Right kidney (tissue), 1 donor: ENCODE data around the gene CDH13.

Experiments
- DNase-seq: peaks from one replicate; pipeline ENCODE4 v3.0.0-alpha.2; 2016

Gene CDH13

DNA sequence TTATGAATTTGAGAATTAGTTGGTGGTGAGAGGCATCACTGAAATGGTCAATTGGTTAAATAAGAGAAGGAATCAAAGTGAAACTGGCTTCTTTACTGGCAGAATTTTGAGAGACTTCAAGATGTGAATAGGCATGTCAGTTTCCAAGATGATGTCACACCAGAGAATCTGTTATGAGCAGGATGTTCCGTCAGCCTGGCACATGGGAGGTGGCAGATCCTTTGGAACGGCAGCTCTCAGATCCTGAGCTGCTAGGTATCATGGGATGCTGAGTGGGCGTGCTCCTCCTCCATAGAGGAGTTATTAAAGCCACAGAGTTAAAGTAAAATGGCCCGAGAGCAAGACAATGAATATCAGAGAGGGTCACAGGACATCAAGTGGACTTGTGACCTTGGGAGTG lies 736.8 kb downstream of the CDH13 start:
- DNase-seq, result no peak

DNA sequence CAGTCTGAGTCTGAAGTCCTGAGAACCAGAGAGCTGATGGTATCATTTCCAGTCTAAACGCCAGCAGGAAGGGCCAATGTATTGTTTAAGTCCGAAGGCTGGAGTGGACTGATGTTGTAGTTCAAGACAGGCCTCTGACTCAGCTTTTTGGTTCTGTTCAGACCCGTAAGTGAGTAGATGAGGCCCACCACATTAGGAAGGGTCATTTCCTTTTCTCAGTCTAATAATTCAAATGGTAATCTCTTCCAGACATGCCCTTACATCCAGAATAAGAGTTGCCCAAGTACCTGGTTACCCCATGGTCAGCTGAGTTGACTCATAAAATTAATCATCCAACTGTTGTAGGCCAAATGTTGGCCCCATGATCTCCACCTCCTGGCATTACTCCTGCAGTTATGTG lies 738.4 kb downstream of the CDH13 start:
- no peak for DNase-seq

DNA sequence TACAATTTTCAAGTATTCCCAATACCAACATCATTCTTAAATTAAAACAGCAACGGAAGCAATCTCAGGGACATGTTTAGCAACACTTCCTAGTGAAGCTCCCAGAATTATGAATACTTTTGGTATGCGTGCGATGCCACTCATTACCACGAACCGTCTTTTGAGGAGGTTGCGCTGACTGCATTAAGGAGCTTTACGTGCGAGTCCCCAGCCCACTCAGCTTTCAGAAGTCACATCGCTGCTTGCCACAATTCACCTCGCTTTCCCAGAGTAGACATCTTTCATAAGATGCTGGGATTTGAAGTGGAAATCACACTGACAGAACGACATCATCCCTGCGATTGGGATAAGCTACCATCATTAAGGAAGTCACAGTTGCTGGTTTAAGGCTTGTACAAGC lies 739.5 kb downstream of the CDH13 start:
- no peak for DNase-seq

DNA sequence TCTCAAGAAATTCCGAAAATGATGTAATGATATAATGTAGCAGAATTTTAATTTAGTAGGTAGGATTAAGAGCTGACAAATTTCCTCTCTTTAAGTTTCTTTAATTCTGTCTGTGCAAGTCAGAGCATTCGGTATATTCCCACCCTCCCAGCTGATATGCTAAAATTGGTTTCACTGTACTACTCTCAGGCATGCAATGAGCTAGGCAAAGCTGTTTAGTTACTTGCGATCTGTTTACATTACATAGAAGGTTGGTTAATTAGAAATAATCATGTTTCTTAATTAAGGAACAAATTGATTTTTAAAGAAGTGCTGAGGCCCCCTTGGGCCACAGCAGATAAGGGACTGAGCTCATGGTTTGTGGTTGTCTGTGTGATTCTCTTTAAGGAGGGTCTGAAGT lies 748.2 kb downstream of the CDH13 start:
- DNase-seq, result no peak

DNA sequence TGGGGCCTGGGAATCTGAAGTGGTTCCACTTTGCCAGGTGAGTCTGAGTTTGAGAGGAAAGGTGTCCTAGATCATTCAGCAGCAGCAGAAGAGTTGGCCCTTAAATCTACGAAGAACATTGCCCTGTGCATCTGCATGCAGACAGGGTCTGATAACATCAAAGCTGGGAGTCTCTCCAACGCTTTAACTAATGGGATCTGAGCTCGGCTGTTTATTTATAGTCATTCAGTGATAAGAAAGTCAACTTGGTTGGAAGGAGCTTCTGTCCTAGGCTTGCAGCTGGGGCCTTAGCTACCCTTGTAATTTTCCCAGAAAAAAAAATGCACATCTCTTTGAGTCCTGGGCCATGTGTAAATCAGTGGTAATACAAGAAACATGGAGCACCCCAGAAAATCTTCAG lies 763.0 kb downstream of the CDH13 start:
- no peak for DNase-seq

DNA sequence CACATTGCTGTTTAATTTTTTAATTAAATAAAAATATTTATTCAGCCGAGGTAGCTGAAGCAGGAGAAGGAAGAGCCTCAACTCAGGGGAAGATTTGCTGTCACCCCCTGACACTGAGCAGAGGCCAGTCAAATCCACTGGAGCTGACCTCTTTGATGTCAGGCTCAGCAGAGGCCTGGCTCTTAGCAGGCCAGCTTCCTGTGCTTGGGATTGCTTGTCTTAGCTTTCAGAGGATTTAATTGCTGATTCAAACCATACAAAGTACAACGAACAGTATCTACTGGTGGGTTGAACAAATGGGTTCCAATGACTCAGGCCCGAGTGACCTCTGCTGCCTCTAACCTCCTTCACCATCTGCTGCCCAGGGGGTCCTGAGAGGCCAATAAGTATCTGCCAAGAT lies 764.0 kb downstream of the CDH13 start:
- DNase-seq, result no peak

DNA sequence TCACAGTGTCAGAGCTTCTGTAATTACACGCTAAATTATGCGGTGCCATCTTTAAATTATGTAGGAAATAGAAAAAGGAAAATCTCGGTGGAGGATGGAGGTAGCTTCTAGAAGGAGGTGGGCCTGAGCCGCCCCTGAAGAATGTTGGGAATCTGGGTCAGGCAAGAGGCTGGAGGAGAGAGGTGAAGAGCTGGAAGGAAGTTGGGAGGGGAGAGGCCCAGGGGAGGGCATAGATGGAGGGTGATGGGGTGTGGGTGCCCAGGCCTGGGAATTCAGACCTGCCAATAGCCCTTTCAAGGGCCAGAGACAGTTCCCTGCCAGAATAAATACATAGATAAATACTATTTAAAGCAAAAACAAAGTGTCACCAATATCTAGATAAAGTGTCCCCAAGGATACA lies 766.0 kb downstream of the CDH13 start:
- DNase-seq, result no peak

DNA sequence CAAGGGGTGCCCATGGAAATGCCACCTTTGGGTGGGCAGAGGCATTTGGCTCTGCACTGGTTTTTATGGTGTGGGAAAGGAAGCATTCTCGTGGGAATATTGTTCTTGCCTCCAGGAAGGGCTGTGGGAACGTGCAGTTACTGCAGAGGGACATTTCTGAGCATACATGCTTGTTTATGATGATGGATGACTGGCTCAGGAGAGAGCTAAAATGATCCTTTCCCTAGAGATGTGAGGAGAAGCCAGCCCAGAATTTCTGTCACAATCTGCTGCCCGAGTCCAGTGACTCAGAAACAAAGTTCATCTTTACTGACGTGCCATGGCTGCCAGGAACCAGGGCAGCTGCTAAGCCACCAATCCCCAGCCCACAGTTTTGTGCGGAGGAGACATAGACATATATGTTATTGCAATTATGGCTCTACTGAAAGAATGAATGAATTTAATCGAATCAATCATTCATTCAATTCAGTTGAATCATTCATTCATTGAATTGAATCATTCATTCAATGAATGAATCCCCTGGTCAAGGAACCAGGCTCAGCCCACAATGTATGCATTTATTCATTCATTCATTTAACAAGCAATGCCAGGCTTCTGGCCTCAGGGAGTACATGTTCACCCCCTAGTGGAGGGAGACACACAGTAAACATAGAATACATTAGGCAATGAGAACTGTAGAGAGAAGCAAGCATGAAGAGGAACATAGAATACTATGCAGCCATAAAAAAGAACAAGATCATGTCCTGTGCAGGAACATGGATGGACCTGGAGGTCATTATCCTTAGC lies 766.6 kb downstream of the CDH13 start:
- DNase-seq, result no peak

DNA sequence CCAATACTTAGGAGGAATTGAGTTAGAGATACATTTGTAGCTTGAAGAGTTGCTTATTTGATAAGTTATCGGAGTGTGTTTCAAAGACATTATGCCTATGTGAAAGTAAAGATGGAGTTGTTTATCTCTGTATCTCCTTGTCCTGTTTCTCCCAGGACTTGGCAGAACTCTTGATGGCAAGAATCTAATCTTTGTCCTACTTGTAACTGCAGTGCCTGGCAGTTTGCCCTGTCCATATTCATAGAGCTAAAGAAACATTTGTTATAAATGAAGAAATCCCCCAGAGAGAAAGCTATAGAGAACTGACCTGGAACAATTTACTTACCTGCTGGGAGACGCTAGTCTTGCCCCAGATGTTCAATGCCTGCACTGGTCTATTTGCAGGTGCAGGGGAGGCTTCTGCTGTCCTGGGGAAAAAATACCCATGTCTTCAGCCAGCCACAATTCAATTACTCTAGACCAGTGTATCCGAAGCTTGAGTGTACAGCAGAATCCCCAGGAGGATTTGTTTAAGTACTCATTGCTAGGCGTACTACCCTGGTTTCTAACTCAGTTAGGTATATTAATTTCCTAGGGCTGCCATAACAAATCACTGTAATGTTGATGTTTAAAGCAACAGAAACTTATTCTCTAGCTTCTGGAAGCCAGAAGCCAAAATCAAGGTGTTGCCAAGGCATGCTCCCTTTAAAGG lies 771.0 kb downstream of the CDH13 start:
- no peak for DNase-seq

DNA sequence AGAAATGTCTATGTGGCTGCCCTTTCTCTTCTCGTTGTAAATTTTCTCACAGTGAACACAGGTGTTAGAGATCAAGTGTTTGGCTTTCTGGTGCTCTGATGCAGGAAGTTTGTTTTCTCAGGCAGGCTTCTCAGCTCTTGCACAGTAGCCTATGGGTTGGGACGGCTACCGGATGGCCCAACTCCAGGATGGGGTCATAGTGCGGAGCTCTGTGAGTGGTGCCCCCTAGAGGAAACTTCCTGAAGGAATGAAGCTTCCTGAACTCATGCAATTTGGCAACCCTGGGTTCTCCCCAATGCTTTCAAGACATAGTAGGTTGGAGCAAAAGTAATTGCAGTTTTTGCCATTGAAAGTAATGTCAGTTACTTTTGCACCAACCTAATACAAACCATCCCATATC lies 773.5 kb downstream of the CDH13 start:
- no peak for DNase-seq

DNA sequence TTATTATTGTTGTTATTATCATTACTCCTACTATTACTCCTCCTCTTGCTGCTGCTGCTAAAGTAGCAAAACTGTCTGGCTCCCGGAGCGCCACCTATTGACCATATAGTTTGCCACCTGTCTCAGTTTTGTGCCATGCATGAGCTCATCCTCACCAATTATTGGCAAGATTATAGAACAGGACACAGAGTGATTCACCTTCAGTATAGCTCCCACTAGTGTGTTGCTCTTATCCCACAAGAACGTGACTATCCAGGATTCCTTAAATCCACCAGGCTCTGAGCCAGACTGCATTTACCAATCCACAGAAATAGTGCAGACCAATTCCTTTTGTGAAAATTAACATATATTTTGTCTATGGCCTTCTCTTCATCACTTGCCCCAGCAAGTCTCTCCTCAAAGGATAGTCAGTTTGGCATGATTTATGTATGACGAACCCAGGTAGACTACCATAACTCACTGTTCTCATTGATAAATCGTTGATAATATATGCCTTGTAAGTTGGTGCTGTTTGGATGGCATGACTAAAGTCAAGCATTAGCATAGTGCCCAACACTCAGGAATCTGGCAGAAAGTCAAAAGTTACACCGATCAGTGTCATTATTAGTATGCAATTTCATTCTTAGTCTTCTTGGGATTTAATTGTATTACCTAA lies 775.5 kb downstream of the CDH13 start:
- no peak for DNase-seq

DNA sequence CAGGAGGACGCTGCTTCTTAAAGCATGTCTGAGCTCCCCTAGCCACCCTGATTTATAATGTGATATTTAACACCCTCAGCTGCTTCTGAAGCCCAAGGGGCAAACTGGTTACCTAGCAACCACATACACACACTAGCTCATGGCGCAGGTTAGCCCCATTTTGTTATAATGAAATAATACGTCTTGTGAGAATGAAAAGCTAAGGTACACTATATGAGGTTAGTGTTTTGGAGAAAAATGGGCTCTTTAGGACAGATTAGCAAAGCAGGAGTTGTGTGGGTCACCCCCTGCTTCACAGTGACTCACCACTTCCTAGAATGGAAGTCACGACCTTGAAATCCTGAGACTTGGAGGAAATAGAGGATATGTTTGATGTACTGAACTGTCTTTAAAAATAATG lies 776.2 kb downstream of the CDH13 start:
- DNase-seq, result peak; percentile 27

DNA sequence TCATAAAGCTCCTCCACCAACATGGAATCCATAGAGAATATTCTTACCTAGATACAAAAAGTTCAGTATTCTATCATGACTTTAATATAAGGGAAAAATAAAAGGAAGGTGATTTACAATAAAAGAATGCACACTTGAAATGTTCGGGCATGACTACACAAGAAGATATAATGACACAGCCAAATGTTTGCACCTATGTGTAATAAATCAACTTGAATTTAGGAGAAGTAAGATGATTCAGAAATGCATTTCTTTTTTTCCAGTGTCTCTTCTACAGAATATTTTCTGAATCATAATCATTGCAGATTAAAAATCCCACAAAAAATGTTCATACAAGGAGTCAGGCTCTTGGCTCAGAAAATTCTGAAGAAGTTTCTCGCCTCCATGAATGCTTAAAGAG lies 777.0 kb downstream of the CDH13 start:
- no peak for DNase-seq

DNA sequence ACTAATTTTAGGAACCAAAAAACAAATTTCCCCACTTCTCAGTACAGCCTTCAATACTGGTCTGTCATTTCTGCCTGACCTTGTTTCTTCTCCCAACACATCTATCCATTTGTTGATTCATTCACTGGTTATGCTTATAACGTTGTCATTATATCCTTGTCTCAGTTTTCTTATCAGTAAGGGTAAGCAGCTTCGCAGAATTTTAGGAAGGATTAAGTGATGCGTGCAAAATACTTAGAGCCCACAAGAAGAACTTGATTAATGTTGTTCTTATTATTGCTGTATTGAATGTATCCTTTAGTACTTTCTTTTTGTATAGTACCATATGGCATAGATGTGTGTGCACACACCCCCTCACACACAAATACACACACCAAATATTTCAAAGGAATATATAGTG lies 777.5 kb downstream of the CDH13 start:
- no peak for DNase-seq

DNA sequence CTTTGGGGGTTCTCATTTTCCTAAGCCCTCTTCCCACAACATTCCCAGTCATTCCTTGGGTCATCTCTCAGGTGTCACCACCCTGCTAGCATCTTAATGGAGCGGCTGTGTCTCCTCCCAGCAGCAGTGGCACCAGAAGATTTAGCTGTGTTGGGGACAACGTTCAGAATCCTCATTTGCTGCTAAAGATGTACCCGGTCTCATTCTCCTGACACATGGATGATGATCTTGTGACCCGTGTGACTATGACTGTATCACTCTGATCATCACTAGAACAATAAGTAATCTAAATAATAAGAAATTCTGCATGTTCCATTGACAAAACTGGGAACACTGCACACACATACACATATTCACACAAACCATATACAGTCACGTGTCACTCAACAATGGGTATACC lies 781.2 kb downstream of the CDH13 start:
- no peak for DNase-seq

DNA sequence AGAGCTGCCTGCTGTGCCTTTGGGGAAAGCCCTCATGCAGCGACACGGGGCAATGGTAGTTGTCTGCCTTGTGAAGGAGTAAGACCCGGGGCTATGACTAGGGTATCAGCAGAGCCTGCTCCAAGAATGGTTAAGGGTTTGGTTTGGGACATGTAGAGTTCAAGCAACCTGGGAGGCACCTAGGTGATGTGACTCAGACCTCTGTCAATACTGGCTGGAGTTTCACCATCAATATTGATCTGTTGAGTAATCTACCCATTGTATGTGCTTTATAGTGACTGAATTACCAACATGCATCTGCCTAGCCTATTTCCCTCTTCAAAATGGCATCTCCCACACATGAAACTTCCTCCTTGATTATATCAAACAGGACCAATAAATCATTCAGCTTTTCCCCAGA lies 782.6 kb downstream of the CDH13 start:
- DNase-seq, result no peak

DNA sequence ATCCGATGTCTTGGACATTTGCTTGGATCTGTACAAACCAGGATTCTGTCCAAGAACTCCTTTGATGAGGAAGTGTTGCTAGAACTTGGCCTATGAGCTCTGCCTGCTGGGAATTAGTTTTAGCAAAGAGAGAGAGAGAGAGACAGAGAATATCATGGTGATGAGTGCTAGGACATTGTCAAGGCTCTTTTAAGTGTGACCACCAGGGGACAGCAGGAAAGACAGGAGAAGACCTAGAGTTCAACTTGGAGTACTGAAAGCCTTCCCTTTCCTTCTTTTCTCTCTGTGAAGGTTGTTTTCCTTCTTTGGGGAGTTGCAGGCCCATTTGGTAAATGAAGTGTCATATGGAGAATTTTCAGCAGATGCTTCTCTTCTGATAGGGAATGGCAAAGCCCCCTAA lies 791.8 kb downstream of the CDH13 start:
- DNase-seq, result no peak

DNA sequence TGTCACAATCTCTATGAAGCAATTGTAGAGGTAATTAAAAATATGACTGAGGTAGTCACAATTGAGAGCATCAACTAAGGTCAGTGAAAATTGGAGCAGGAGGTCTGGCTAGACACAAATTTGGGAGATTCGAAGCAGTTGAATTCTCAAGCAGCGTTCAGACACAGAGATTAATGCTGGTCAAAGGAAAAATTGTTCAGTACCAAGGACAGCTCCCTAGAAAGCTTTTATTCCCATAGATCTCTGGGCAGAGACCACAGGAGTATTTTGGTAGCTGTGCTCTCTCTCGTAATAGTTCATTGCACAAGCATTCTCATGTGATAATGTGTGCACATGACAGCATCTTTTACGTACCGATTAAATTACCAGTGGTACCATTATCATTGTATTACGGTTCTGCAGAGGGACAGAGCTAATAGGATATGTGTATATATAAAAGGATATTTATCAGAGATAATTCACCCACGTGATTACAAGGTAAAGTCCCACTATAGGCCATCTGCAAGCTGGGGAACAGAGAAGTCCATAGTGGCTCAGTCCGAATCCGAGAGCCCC lies 793.5 kb downstream of the CDH13 start:
- DNase-seq, result no peak

DNA sequence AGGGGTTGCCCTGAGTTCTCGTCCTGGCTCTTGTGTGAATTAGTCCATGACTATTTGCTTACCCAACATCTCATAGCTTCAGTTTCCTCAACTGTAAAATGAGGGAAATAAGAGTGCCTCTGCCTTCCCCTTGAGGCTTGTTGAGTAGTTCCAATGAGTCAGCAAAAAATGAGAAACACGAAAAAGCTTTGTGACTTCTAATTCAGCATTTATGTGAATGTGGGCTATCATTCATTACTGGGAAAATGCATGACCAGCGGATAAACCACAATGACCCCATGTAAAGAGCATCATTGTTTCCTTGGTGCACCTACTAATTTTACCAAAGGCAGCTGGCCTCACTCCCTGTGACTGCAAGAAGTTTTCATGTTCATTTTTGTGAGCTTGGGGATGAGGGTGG lies 806.4 kb downstream of the CDH13 start:
- no peak for DNase-seq

DNA sequence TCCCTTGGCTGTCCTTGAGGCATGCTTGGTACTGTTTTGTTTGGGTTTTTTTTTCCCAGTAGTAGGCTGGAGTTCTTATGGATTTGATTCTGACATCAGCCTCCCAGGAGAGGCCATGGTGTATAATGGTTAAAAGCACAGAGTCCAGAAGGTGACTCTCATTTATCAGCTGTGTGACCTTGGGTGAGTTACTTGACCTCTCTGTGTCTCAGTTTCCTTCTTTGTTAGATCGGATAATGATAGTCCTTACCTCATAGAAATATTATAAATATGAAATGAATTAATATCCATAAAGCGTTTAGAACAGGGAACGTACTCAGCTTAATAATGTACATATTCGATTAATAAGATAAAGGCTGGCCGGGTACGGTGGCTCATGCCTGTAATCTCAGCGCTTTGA lies 810.3 kb downstream of the CDH13 start:
- no peak for DNase-seq

DNA sequence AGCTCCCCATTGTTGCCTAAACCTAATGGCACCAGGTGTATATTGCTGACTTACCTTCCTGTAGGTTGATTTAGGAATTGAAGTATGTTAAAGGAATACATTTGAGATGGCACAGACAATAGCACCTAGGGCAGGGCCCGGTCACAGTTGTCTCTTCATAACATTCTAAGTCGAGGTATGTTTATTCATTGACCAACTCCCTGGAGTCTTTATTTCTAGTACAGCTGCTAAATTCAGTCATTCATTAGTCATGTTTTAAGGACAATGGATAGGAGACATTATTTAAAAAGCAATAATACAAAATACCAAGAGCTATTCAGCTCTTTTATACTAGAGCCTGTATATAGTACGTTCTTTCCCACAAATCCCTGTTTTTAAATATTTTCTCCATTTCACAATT lies 811.6 kb downstream of the CDH13 start:
- DNase-seq, result no peak

DNA sequence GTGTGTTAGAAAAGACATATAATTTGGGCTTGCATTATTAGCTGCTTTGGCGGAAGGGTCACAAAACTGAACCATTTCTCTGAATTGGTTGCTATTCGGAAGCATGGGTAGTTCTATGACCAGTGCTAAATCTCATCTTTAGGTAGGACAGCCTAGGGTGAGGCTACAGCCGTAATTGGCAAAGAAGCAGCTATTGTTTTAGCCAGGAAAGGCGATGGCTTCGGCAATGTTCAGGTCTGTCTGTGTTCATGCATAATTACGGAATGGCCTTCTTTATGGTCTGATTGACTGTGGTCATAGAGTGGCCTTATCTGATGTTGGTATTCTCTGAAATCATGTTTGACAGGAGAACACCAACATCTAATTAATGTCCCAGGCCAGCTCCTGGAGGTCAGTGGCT lies 812.6 kb downstream of the CDH13 start:
- no peak for DNase-seq

DNA sequence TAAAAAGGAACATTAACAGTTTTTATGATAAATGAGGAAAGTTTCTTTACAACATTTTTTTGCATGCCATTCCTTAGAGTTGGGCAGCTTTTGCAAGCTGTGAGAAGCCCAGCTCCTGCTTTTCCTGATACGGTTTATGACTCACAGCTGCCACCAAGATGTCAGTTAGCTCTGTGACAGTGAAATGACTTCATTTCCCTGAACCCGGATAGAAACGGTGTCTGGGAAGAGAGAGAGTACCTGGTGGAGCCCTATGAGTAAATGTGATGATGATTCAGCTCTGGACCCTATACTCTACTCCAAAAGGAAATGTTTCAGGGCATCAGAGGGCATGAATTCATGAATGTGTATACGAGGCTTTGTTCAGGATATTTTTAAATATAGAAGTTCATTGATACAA lies 814.7 kb downstream of the CDH13 start:
- no peak for DNase-seq

DNA sequence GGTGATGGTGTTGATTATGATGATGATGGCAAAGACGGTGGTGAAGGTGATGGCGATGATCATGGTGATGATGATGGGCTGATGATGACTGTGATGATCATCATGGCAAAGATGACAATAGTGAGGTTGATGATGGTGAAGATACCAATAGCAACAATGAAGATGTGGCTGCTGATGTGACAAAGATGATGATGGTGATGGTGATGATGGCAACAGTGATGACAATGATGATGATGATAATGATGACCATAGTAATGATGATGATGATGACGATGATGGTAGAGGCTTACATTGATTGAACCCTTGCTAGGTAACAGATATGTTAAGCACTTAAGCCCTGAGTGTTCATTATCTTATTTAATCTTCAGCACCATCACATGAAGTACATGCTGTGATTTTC lies 817.2 kb downstream of the CDH13 start:
- no peak for DNase-seq
